NCI-H1417 treated with DMSO at 0.1 percent for 48 hours (cell line): Measurements from ENCODE around the gene AP4M1.

Experiments used
- DNase-seq: peaks from one replicate; lab custom pipeline; 2025; lab: John Stamatoyannopoulos, UW

Gene AP4M1

GRCh38 chr7:100087055-100087750 is 14.2 kb upstream of the AP4M1 start:
- DNase-seq: no peak

- DNase-seq: no peak
Measured at GRCh38 chr7:100088095-100088620, 13.3 kb upstream of the AP4M1 start.

- DNase-seq: no peak
Measured at GRCh38 chr7:100088621-100089457, 12.6 kb upstream of the AP4M1 start, which contains the start of gene COPS6. TSS of gene COPS6 (plus strand) at chr7:100088969. CDS start at chr7:100088991, 22 bp downstream.

GRCh38 chr7:100089458-100090196 is 11.8 kb upstream of the AP4M1 start:
- no peak for DNase-seq

- no peak for DNase-seq
Measured at GRCh38 chr7:100090527-100091410, 10.7 kb upstream of the AP4M1 start.

- no peak for DNase-seq
Measured at GRCh38 chr7:100091411-100092181, 9.8 kb upstream of the AP4M1 start.

GRCh38 chr7:100093054-100093453 is 8.4 kb upstream of the AP4M1 start:
- no peak for DNase-seq

GRCh38 chr7:100093498-100093897 is 7.9 kb upstream of the AP4M1 start:
- no peak for DNase-seq

GRCh38 chr7:100093925-100094486 is 7.4 kb upstream of the AP4M1 start:
- no peak for DNase-seq

- no peak for DNase-seq
Measured at GRCh38 chr7:100095289-100095688, 6.2 kb upstream of the AP4M1 start.

GRCh38 chr7:100095704-100096103 is 5.7 kb upstream of the AP4M1 start:
- no peak for DNase-seq

- DNase-seq: no peak
Measured at GRCh38 chr7:100098913-100099312, 2.5 kb upstream of the AP4M1 start.

- DNase-seq: no peak
Measured at GRCh38 chr7:100099452-100099851, 2.0 kb upstream of the AP4M1 start.

GRCh38 chr7:100100420-100101015 is 925 bp upstream of the AP4M1 start:
- DNase-seq: peak; percentile 81

- DNase-seq: no peak
Measured at GRCh38 chr7:100102950-100103840, 1.8 kb downstream of the AP4M1 start.

- no peak for DNase-seq
Measured at GRCh38 chr7:100105534-100105933, 4.1 kb downstream of the AP4M1 start.

- no peak for DNase-seq
Measured at GRCh38 chr7:100106633-100107032, 5.2 kb downstream of the AP4M1 start.

- no peak for DNase-seq
Measured at GRCh38 chr7:100107125-100107737, 5.8 kb downstream of the AP4M1 start.
